MCF 10A (cell line): ENCODE results near the gene CD248. TPM values are rescaled to one million over a fixed set of nuclear protein-coding genes. Genes with fewer than 3 reads are reported as not detected.

Experiments used
- BruUV-seq: library from RNA; stranded (reverse); fragments of 400-500 nt; replicated peaks from 2 replicates; lab custom pipeline; 2021; lab: Mats Ljungman, UMichigan
- CTCF ChIA-PET: fragments of 300-600 bp; sonication (Branson Sonifier 250); formaldehyde crosslinking; extraction: SDS; loops from one replicate; lab custom pipeline; 2021; ENCODE audit warnings: antibody characterized with exemption, inconsistent platforms; lab: Yijun Ruan, JAX
- POLR2A ChIA-PET: fragments of 300-600, 350-650 bp; sonication (Branson Sonifier 250); formaldehyde crosslinking; extraction: SDS; loops from one replicate; lab custom pipeline; 2020; ENCODE audit warnings: antibody characterized with exemption, inconsistent platforms; lab: Yijun Ruan, JAX
- DNase-seq: peaks from one replicate; pipeline ENCODE4 v3.0.0-alpha.2; 2018; ENCODE audit not compliant: unreplicated experiment
- H3K27ac Mint-ChIP-seq: one replicate; pipeline ENCODE4 v1.8.0; 2022; ENCODE audit warnings: mild to moderate bottlenecking, low read depth, mixed read lengths; ENCODE audit not compliant: unreplicated experiment
- H3K27me3 Mint-ChIP-seq: one replicate; pipeline ENCODE4 v1.8.0; 2022; ENCODE audit warnings: mixed read lengths; ENCODE audit not compliant: insufficient read depth, unreplicated experiment
- H3K36me3 Mint-ChIP-seq: one replicate; pipeline ENCODE4 v1.8.0; 2022; ENCODE audit warnings: mild to moderate bottlenecking, moderate library complexity, mixed read lengths; ENCODE audit not compliant: insufficient read depth, unreplicated experiment
- H3K4me1 Mint-ChIP-seq: one replicate; pipeline ENCODE4 v1.8.0; 2022; ENCODE audit warnings: mixed read lengths; ENCODE audit not compliant: insufficient read depth, unreplicated experiment
- H3K4me3 Mint-ChIP-seq: one replicate; pipeline ENCODE4 v1.8.0; 2022; ENCODE audit warnings: mild to moderate bottlenecking, moderate library complexity, mixed read lengths; ENCODE audit not compliant: unreplicated experiment
- H3K9me3 Mint-ChIP-seq: one replicate; pipeline ENCODE4 v1.8.0; 2022; ENCODE audit warnings: mixed read lengths; ENCODE audit not compliant: unreplicated experiment
- intact Hi-C: fragments of 100-400 bp; cut with micrococcal nuclease; formaldehyde crosslinking; loops from 2 replicates; pipeline ENCODE4 v1.14.1; 2022
- total RNA-seq: library from RNA; stranded (reverse); gene quantifications from 2 replicates; pipeline ENCODE4 v1.2.3, GENCODE V29; 2022
- TF ChIP-seq, protein P1 (sequence below): fragments of 200-600 bp; IDR thresholded peaks from one replicate; pipeline ENCODE4 v1.8.0; 2022; ENCODE audit warnings: antibody characterized with exemption, mild to moderate bottlenecking; ENCODE audit not compliant: unreplicated experiment

The CD248 gene
- total RNA-seq, 1 experiment from 2014 or later = not detected

DNA sequence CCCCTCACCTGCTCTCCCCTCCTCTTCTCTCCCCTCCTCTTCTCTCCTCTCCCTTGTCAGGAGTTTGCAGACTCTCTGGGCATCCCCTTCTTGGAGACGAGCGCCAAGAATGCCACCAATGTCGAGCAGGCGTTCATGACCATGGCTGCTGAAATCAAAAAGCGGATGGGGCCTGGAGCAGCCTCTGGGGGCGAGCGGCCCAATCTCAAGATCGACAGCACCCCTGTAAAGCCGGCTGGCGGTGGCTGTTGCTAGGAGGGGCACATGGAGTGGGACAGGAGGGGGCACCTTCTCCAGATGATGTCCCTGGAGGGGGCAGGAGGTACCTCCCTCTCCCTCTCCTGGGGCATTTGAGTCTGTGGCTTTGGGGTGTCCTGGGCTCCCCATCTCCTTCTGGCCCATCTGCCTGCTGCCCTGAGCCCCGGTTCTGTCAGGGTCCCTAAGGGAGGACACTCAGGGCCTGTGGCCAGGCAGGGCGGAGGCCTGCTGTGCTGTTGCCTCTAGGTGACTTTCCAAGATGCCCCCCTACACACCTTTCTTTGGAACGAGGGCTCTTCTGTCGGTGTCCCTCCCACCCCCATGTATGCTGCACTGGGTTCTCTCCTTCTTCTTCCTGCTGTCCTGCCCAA, 40.7 kb downstream of the CD248 start:
- Mint-ChIP-seq H3K9me3 (no peaks in the 10 kb centered on the region), H3K27ac (no peak overlapping the region), H3K27me3 (peaks cover 10% of the 10 kb centered on the region), H3K4me3 (no peak overlapping the region), H3K4me1 (peaks cover 8% of the 10 kb centered on the region), H3K36me3 (peaks cover 52% of the 10 kb centered on the region)
- CTCF ChIA-PET = no interaction called here
- POLR2A ChIA-PET = no interaction called here
- DNase-seq = no peak
- no TSS peak for BruUV-seq
- TF ChIP-seq, protein P1, sequence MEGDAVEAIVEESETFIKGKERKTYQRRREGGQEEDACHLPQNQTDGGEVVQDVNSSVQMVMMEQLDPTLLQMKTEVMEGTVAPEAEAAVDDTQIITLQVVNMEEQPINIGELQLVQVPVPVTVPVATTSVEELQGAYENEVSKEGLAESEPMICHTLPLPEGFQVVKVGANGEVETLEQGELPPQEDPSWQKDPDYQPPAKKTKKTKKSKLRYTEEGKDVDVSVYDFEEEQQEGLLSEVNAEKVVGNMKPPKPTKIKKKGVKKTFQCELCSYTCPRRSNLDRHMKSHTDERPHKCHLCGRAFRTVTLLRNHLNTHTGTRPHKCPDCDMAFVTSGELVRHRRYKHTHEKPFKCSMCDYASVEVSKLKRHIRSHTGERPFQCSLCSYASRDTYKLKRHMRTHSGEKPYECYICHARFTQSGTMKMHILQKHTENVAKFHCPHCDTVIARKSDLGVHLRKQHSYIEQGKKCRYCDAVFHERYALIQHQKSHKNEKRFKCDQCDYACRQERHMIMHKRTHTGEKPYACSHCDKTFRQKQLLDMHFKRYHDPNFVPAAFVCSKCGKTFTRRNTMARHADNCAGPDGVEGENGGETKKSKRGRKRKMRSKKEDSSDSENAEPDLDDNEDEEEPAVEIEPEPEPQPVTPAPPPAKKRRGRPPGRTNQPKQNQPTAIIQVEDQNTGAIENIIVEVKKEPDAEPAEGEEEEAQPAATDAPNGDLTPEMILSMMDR = no peak
- intact Hi-C loops = no loop called here

- TF ChIP-seq, protein P1 = no peak
- Mint-ChIP-seq H3K9me3 (no peaks in the 10 kb centered on the region), H3K4me1 (peaks cover 8% of the 10 kb centered on the region), H3K4me3 (no peak overlapping the region), H3K36me3 (peaks cover 52% of the 10 kb centered on the region), H3K27me3 (peaks cover 10% of the 10 kb centered on the region), H3K27ac (no peak overlapping the region)
- DNase-seq = no peak
- intact Hi-C loops = no loop called here
- POLR2A ChIA-PET = interaction anchor here (0.8 kb wide), 1 partner anchor 23 kb away, joined by 5 read pairs; no protein-coding TSS in a partner anchor
- BruUV-seq = no TSS peak
- CTCF ChIA-PET = no interaction called here
Observed at GRCh38 chr11:66275396-66275795, 41.4 kb downstream of the CD248 start.

DNA sequence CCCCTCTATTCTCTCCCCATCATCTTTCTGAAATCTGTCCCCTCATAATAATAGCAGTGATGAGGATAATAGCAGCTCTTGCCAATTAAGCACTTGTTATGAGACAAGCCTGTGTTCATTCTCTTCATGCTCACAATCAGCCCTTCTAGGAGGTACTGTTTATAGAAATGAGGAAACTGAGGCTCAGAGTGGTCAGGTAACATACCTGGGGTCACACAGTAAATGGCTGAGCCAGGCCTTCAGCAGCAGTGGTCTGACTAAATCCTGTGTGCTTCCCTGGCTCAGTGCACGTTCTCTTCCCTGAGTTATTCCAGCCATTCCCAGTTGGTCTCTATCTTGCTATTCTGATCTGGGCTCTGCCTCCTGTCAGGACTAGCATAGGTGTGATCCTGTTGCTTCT, 42.6 kb downstream of the CD248 start:
- no peaks in the 10 kb centered on the region for H3K9me3 Mint-ChIP-seq
- intact Hi-C loops = no loop called here
- H3K36me3 Mint-ChIP-seq = peaks cover 52% of the 10 kb centered on the region
- no peak for DNase-seq
- ChIA-PET POLR2A (interaction anchor here (0.7 kb wide), 1 partner anchor 99 kb away, joined by 3 read pairs; no protein-coding TSS in a partner anchor), CTCF (interaction anchor here (1.2 kb wide), 1 partner anchor 8 kb away, joined by 3 read pairs; no protein-coding TSS in a partner anchor)
- TF ChIP-seq, protein P1 = no peak
- H3K27me3 Mint-ChIP-seq = peaks cover 2% of the 10 kb centered on the region
- no TSS peak for BruUV-seq
- H3K4me1 Mint-ChIP-seq = peaks cover 8% of the 10 kb centered on the region
- no peak overlapping the region for H3K4me3 Mint-ChIP-seq
- no peak overlapping the region for H3K27ac Mint-ChIP-seq

DNA sequence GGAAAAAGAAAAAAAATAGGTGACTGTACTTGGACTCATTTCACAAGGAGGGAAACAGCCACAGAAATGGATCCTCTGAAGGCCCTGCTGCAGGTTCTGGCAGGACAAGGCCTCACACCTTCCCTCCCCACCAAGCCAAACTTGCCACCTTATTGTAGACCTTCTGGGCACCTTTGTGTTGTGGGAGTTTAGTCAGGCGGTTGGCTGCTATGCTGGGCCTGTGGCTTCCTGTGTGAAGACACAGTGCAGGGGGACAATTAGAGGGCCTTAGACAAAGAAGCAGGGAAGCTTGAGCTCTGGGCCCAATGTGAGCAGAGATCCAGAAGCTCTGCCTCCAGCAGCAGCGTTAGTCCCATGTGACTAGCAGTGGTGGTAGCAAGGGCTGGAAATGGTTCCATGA, 44.2 kb downstream of the CD248 start:
- ChIA-PET CTCF (interaction anchor here (0.6 to 1.7 kb wide), 3 partner anchors 22 to 50 kb away, joined by 3 to 6 read pairs (median 5); no protein-coding TSS in a partner anchor), POLR2A (interaction anchor here (1.2 kb wide), 1 partner anchor 16 kb away, joined by 4 read pairs; the partner anchor contains the start of gene YIF1A)
- Mint-ChIP-seq H3K4me1 (peaks cover 8% of the 10 kb centered on the region), H3K27ac (no peak overlapping the region), H3K9me3 (no peaks in the 10 kb centered on the region), H3K27me3 (no peaks in the 10 kb centered on the region), H3K36me3 (peaks cover 55% of the 10 kb centered on the region), H3K4me3 (no peak overlapping the region)
- intact Hi-C loops = no loop called here
- no peak for DNase-seq
- no TSS peak for BruUV-seq
- TF ChIP-seq, protein P1 = no peak
